HG02623 (cell line): ENCODE results near the gene GDF7.
A peak's percentile ranks its signal among the peaks of the same experiment; 100 is the strongest.

Experiments
- ATAC-seq: cut with Tn5 transposase; IDR thresholded peaks from one replicate; pipeline ENCODE4 v1.9.1; 2021; ENCODE audit warnings: moderate library complexity; ENCODE audit not compliant: unreplicated experiment

Gene GDF7

DNA sequence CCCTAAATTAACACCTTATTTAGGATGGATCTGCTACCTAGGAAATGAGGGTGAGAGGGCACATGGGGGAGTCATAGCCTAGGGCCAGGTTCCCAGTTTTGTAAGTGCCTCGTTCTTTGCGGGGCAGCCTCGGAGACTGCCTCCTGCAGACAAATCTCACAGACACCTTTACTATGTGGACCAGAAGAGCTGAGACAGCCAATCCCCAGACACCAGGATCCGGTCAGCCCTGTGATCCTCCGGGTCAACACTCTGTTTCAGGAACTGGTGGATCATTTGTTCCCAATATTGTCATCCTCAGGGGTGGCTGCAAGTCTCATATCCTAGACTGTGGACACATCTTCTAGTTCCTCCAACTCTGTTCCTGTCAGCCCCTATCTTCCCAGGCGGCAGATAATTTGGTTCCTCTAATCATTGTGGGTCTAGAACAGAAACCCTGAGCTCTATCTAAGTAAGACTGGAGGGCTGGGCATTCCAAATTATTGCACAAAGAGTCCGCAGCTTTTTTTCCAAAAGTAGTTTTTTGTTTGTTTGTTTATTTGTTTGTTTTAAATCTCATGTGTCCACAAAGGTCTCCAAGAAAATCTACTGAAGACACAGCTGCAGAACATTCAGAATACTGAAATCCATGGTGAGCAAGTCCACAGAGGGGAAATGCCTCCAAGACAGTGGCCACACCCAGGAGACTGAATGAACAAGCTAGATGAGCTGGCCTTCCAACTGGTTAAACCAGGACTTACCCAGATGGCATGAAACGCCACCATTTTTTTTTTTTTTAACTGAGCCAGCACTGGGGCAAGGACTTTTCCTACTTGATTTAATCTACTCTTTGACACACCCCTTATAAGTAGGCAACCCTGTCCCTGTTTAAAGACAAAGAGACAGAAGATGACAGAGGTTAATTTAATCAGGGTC, 6.2 kb upstream of the GDF7 start:
- ATAC-seq = no peak

GRCh38 chr2:20661421-20662307, 5.3 kb upstream of the GDF7 start:
- ATAC-seq = peak; percentile 81

DNA sequence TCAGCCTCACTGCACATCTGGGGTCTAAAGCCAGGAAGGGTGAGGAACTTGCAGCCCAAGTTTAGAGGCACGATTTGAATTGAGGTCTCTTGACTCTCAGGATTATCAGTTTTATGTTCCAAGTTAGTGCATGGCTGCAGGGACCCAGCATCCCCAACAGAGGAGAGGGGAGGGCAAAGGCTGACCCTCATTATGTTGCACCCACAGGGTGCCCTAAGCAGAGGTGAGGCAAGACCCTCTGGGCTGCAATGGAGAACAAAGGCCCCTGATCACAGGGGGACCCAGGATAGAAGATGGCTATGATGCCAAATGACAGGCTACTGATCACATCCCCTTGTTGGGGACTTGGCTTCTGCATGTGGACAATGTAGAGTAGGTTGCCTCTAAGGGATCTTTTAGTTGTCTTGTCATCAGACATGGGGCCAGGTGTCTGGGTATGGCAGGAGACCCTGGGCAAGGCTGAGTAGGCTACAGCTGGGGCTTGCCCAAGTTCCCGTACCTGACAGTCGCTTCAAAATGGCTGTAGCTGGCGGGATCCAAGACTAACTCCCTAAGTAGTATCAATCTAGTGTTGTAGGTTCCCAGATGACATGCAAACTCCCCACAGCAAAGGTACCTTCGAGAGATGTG, 4.5 kb upstream of the GDF7 start:
- ATAC-seq = no peak

GRCh38 chr2:20663196-20664070, 3.5 kb upstream of the GDF7 start:
- ATAC-seq = no peak

DNA sequence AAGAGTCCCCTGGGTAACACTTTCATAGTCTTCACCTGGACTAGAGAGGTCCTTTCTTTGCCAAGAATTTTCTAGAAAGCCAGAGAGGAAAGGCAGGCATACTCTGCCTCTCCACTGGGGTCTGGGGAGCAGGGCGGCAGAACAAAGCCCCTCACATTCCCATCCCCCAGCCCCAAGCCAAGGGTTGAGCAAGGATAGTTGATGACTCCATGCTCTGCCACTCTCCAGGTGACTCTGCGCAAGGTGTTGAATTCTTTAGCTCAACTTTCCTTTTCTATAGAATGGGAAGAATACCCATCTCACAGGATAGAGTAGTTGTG, 2.9 kb upstream of the GDF7 start:
- no peak for ATAC-seq

DNA sequence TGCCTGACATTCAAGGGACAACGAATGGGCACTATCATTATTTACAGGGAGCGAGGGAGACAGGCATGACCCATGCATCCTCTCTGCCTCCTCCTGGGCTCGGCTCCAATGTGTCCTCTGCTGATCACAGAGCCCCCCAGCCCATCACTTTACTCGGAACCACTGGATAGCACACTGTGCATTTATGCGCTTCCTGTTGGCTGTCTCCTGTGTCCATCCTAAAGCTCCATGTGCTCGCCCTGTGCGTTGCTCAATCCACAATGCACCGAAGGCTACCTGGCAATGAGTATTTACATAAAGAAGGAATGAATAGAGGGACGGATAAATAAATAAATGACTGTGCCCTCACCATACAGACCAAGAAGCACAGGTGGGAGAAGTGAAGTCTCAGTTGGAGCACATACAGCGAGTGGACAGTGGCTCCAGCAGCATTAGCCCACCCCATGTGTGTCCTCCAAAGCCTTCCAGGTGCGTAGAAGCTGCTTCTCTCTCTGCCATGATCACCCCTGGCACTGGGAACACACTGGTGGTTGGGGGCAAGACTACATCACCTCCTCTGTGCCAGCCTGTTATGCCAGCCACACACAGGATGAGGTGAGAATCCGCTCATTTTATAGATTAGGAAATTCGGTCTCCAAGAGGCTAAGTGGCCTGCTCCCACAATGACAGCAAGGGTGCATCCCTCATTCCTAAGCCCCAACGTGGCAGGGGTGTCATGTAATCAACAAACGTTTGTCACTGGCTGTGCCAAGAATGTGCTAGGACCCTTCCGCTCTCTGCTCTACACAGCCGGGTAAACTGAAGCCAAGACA, 2.3 kb upstream of the GDF7 start:
- ATAC-seq = no peak

GRCh38 chr2:20665243-20666004, 1.5 kb upstream of the GDF7 start:
- ATAC-seq = no peak

- ATAC-seq = no peak
Observed at GRCh38 chr2:20666005-20666303, 990 bp upstream of the GDF7 start.

DNA sequence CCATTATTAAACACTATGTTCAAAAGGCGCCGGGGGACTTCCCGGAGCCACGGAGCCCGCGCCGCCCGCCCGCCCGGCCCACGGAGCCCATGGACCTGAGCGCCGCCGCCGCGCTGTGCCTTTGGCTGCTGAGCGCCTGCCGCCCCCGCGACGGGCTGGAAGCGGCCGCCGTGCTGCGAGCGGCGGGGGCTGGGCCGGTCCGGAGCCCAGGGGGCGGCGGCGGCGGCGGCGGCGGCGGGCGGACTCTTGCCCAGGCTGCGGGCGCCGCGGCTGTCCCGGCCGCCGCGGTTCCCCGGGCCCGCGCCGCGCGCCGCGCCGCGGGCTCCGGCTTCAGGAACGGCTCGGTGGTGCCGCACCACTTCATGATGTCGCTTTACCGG, 197 bp downstream of the GDF7 start:
- ATAC-seq = no peak

DNA sequence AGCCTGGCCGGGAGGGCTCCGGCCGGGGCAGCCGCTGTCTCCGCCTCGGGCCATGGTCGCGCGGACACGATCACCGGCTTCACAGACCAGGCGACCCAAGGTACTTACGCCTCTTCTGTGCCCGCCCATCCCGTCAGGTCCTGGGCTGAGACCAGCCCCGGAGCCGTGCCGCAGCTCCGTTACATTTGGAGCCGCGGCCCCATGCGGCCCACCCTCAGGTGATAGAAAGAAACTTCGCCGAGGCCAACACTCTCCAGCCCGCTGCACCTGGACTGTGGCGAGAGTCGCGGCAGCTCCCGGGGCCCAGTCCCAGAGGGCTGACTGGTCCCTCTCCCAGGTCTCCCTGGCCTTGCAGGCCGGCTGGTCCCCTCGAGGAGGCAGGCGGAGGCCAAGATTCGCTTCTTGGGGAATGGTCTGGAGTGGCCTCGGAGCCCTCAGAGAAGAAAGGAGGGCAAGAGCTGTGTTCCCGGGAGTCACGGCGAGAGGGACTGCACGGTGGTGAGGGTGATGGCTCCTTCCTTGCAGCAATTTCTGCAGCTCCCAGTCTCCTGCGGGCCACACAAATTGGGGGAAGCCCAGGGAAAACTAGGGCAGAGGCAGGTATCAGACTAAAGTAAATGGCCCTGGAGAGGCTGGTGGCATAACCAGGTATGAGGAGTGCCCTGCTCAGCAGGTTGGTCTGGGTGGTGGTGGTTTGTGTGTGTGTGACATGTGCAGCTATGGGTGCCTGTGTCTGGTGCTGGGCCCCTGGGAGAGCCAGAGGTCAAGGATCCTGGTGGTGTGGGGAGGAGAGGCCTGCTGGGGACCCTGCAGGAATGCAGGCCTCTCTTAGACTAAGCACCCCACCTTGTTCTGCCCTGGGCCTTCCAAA, 822 bp downstream of the GDF7 start:
- ATAC-seq = no peak

DNA sequence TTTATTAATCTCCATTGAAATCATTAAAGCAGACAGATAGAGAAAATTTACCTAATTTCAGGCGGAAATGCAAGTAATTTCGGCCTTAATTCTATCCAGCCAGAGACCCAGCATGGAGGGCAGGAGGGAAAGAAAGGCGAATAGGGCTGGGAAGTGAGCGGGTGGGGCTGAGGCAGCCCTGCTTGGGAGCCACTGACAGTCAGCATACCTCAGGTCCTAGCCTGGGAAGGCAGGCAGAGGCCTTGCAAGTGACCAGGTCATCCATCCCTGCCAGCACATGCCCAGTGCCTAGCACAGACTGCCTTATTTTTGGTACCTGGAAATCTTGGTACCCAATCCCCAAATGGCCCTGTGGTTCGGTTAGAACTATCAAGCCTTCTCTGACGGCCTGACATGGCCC, 1.5 kb downstream of the GDF7 start:
- ATAC-seq = no peak

GRCh38 chr2:20668871-20669475, 2.0 kb downstream of the GDF7 start:
- no peak for ATAC-seq

- no peak for ATAC-seq
Observed at GRCh38 chr2:20669562-20670314, 2.8 kb downstream of the GDF7 start.

GRCh38 chr2:20670315-20671035, 3.5 kb downstream of the GDF7 start:
- ATAC-seq = no peak

DNA sequence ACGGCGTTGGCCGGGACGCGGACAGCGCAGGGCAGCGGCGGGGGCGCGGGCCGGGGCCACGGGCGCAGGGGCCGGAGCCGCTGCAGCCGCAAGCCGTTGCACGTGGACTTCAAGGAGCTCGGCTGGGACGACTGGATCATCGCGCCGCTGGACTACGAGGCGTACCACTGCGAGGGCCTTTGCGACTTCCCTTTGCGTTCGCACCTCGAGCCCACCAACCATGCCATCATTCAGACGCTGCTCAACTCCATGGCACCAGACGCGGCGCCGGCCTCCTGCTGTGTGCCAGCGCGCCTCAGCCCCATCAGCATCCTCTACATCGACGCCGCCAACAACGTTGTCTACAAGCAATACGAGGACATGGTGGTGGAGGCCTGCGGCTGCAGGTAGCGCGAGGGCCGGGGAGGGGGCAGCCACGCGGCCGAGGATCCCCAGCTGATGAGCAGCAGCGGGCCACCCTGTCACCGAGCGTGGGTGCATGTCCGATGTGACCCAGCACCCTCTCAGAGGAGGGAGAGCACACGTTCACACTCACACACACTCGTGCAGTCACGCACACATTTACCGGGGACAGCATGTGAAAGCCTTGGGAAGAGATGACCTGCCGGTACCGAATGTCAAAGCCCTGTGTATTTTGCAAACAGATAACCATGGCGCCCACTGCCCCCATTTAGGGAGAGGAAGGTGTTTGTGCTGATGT, 4.2 kb downstream of the GDF7 start:
- no peak for ATAC-seq

- no peak for ATAC-seq
Observed at GRCh38 chr2:20671736-20672080, 4.8 kb downstream of the GDF7 start.
